Endodermal cell (in vitro differentiated cells): ENCODE data around the gene TMEM200A. TPM values are rescaled to one million over a fixed set of nuclear protein-coding genes. Genes with fewer than 3 reads are reported as not detected.

Experiments used
- DNase-seq: peaks from one replicate; pipeline ENCODE4 v3.0.0-alpha.2; 2017
- H3K27ac ChIP-seq: 2 replicates; pipeline ENCODE4 v1.5.1; 2013; ENCODE audit warnings: mild to moderate bottlenecking, low read depth, low read length, moderate library complexity
- H3K27me3 ChIP-seq: 2 replicates; pipeline ENCODE4 v1.6.1; 2013; ENCODE audit warnings: mild to moderate bottlenecking, low read length, moderate library complexity; ENCODE audit not compliant: insufficient read depth, control insufficient read depth, poor library complexity, severe bottlenecking
- H3K36me3 ChIP-seq: 2 replicates; pipeline ENCODE4 v1.7.0; 2013; ENCODE audit warnings: mild to moderate bottlenecking, low read length, moderate library complexity; ENCODE audit not compliant: control insufficient read depth, insufficient read depth
- H3K4me1 ChIP-seq: one replicate; pipeline ENCODE4 v1.7.0; 2013; ENCODE audit warnings: low read length; ENCODE audit not compliant: control insufficient read depth, insufficient read depth
- H3K4me3 ChIP-seq: 2 replicates; pipeline ENCODE4 v1.5.1; 2013; ENCODE audit warnings: mild to moderate bottlenecking, low read length, moderate library complexity
- H3K9ac ChIP-seq: 2 replicates; pipeline ENCODE4 v1.6.1; 2013; ENCODE audit warnings: mild to moderate bottlenecking, low read length, moderate library complexity; ENCODE audit not compliant: poor library complexity, severe bottlenecking; ENCODE audit errors: extremely low read depth
- H3K9me3 ChIP-seq: 2 replicates; pipeline ENCODE4 v1.6.1; 2013; ENCODE audit warnings: mild to moderate bottlenecking, low read length, moderate library complexity; ENCODE audit not compliant: control insufficient read depth
- H3K27ac Mint-ChIP-seq: 2 replicates; pipeline ENCODE4 v1.8.0; 2020; ENCODE audit warnings: mixed read lengths
- H3K27me3 Mint-ChIP-seq: 2 replicates; pipeline ENCODE4 v1.8.0; 2021; ENCODE audit warnings: mild to moderate bottlenecking, mixed read lengths; ENCODE audit not compliant: insufficient read depth
- H3K36me3 Mint-ChIP-seq: 2 replicates; pipeline ENCODE4 v1.8.0; 2020; ENCODE audit warnings: low read depth, mixed read lengths
- H3K4me1 Mint-ChIP-seq: 2 replicates; pipeline ENCODE4 v1.8.0; 2020; ENCODE audit warnings: mixed read lengths
- H3K4me3 Mint-ChIP-seq: 2 replicates; pipeline ENCODE4 v1.8.0; 2020; ENCODE audit warnings: mild to moderate bottlenecking, moderate library complexity, mixed read lengths
- H3K9me3 Mint-ChIP-seq: 2 replicates; pipeline ENCODE4 v1.8.0; 2020; ENCODE audit warnings: mild to moderate bottlenecking, mixed read lengths
- WGBS, 2 experiments: methylation state at CpG; one replicate each; pipeline versions ENCODE4 v1.1.5 to v1.1.7; 2013; ENCODE audit warnings: missing lambda C conversion rate in 2 of 2, mixed read lengths in 1 of 2; ENCODE audit not compliant: insufficient coverage in 1 of 2, insufficient read length in 1 of 2; 5-methylcytosine and 5-hydroxymethylcytosine counted together
- total RNA-seq, 2 donors: library from RNA; stranded (reverse); fragmentation: NEBNext Ultra II Directional in 1 of 2; extraction: Animal tissue kit (Norgen Biotek cat#: 25700) in 1 of 2; gene quantifications; 2 replicates in 1 of 2; 3 replicates in 1 of 2; pipeline ENCODE4 v1.2.1, GENCODE V29; 2021
- TF ChIP-seq, protein P1 (sequence below): fragments of 200-600 bp; sonication (generic); conservative IDR thresholded peaks from 2 replicates; pipeline ENCODE4 v1.5.0; 2021; ENCODE audit warnings: antibody characterized with exemption, mild to moderate bottlenecking

The TMEM200A gene
- total RNA-seq, 2 donors from 2014 or later = 6.4 to 7.6 TPM

DNA sequence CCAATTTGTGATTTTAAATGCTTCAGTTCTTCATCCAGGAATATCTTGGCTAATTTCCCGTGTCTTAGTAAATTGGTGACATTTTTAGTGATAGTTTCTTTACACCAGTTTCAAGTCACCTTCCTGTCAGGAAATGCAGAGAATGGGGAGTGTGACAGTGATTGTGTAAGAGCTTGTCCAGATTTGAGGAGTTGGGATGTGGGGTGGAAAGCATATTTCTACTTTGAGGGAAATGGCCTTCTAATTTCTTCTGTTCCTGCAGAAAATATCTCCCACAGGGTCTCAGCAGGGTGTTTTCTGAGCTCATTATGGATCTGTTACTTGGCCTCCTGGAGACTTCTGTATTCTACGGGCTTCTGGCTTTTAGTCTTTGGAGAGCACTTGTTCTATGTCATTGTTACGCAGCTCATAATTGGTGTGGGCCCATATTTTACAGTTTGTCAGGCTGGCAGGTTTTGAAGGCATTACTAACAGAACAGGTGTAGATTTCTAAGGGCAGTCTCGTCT, 65.6 kb downstream of the TMEM200A start:
- no peaks in the 10 kb centered on the region for H3K36me3 ChIP-seq
- Mint-ChIP-seq H3K4me3 (no peak overlapping the region), H3K27ac (no peak overlapping the region), H3K9me3 (no peaks in the 10 kb centered on the region), H3K27me3 (no peaks in the 10 kb centered on the region), H3K4me1 (peaks cover 9% of the 10 kb centered on the region), H3K36me3 (no peaks in the 10 kb centered on the region)
- DNase-seq = no peak
- 78 to 89% methylated on average over 1 to 4 of the region's 4 CpGs for WGBS, 2 experiments
- no peaks in the 10 kb centered on the region for H3K27me3 ChIP-seq
- H3K9ac ChIP-seq = no peak overlapping the region
- no peak overlapping the region for H3K4me3 ChIP-seq
- no peaks in the 10 kb centered on the region for H3K9me3 ChIP-seq
- TF ChIP-seq, protein P1, sequence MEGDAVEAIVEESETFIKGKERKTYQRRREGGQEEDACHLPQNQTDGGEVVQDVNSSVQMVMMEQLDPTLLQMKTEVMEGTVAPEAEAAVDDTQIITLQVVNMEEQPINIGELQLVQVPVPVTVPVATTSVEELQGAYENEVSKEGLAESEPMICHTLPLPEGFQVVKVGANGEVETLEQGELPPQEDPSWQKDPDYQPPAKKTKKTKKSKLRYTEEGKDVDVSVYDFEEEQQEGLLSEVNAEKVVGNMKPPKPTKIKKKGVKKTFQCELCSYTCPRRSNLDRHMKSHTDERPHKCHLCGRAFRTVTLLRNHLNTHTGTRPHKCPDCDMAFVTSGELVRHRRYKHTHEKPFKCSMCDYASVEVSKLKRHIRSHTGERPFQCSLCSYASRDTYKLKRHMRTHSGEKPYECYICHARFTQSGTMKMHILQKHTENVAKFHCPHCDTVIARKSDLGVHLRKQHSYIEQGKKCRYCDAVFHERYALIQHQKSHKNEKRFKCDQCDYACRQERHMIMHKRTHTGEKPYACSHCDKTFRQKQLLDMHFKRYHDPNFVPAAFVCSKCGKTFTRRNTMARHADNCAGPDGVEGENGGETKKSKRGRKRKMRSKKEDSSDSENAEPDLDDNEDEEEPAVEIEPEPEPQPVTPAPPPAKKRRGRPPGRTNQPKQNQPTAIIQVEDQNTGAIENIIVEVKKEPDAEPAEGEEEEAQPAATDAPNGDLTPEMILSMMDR = no peak
- H3K4me1 ChIP-seq = no peaks in the 10 kb centered on the region
- H3K27ac ChIP-seq = no peak overlapping the region

GRCh38 chr6:130432838-130433237, 67.0 kb downstream of the TMEM200A start:
- H3K27me3 ChIP-seq = no peaks in the 10 kb centered on the region
- H3K36me3 Mint-ChIP-seq = no peaks in the 10 kb centered on the region
- H3K27ac Mint-ChIP-seq = no peak overlapping the region
- TF ChIP-seq, protein P1 = no peak
- no peaks in the 10 kb centered on the region for H3K36me3 ChIP-seq
- H3K9ac ChIP-seq = no peak overlapping the region
- 87 to 100% methylated on average over 1 to 4 of the region's 4 CpGs for WGBS, 2 experiments
- H3K4me1 Mint-ChIP-seq = peaks cover 9% of the 10 kb centered on the region
- no peak for DNase-seq
- no peaks in the 10 kb centered on the region for H3K9me3 Mint-ChIP-seq
- no peak overlapping the region for H3K4me3 ChIP-seq
- H3K9me3 ChIP-seq = no peaks in the 10 kb centered on the region
- H3K27me3 Mint-ChIP-seq = no peaks in the 10 kb centered on the region
- no peaks in the 10 kb centered on the region for H3K4me1 ChIP-seq
- H3K4me3 Mint-ChIP-seq = no peak overlapping the region
- no peak overlapping the region for H3K27ac ChIP-seq

- Histone ChIP-seq H3K4me3 (no peak overlapping the region), H3K27me3 (no peaks in the 10 kb centered on the region), H3K4me1 (no peaks in the 10 kb centered on the region), H3K27ac (no peak overlapping the region), H3K9ac (no peak overlapping the region), H3K9me3 (no peaks in the 10 kb centered on the region), H3K36me3 (no peaks in the 10 kb centered on the region)
- no peak for DNase-seq
- H3K27me3 Mint-ChIP-seq = no peaks in the 10 kb centered on the region
- WGBS, 2 experiments = 80 to 93% methylated on average over 1 to 3 of the region's 3 CpGs
- no peaks in the 10 kb centered on the region for H3K36me3 Mint-ChIP-seq
- H3K4me1 Mint-ChIP-seq = peaks cover 9% of the 10 kb centered on the region
- H3K27ac Mint-ChIP-seq = no peak overlapping the region
- TF ChIP-seq, protein P1 = no peak
- H3K9me3 Mint-ChIP-seq = no peaks in the 10 kb centered on the region
- H3K4me3 Mint-ChIP-seq = no peak overlapping the region
Observed at GRCh38 chr6:130434174-130434873, 68.5 kb downstream of the TMEM200A start.
